GM21447 (cell line): ENCODE measurements around the gene VTI1A.
A peak's percentile ranks its signal among the peaks of the same experiment; 100 is the strongest.
"Not testable (repeated sequence)": the region's sequence is repeated elsewhere in the genome, so short reads cannot be mapped to it uniquely, and the experiment has no call there.

ENCODE experiments used
- ATAC-seq: cut with Tn5 transposase; IDR thresholded peaks from one replicate; pipeline ENCODE4 v1.9.1; 2021; ENCODE audit not compliant: unreplicated experiment

The VTI1A gene

GRCh38 chr10:112539340-112539739 is 92.3 kb downstream of the VTI1A start:
- ATAC-seq, result no peak

GRCh38 chr10:112542823-112543222 is 95.8 kb downstream of the VTI1A start:
- ATAC-seq, result not testable (repeated sequence)

GRCh38 chr10:112546474-112546873 is 99.5 kb downstream of the VTI1A start:
- ATAC-seq, result peak; percentile 65

GRCh38 chr10:112548535-112549276 is 101.7 kb downstream of the VTI1A start:
- no peak for ATAC-seq

- no peak for ATAC-seq
Measured at GRCh38 chr10:112552593-112553110, 105.6 kb downstream of the VTI1A start.

- no peak for ATAC-seq
Measured at GRCh38 chr10:112553315-112553714, 106.3 kb downstream of the VTI1A start.

GRCh38 chr10:112554263-112554662 is 107.2 kb downstream of the VTI1A start:
- no peak for ATAC-seq

GRCh38 chr10:112557197-112557596 is 110.2 kb downstream of the VTI1A start:
- ATAC-seq, result no peak

GRCh38 chr10:112558476-112559142 is 111.6 kb downstream of the VTI1A start:
- ATAC-seq, result no peak

GRCh38 chr10:112559349-112559748 is 112.3 kb downstream of the VTI1A start:
- ATAC-seq, result no peak

GRCh38 chr10:112562122-112562521 is 115.1 kb downstream of the VTI1A start:
- ATAC-seq, result no peak

GRCh38 chr10:112562809-112563663 is 116.0 kb downstream of the VTI1A start:
- no peak for ATAC-seq

- no peak for ATAC-seq
Measured at GRCh38 chr10:112564337-112564736, 117.3 kb downstream of the VTI1A start.

- ATAC-seq, result no peak
Measured at GRCh38 chr10:112565434-112566053, 118.5 kb downstream of the VTI1A start.

GRCh38 chr10:112570585-112570984 is 123.6 kb downstream of the VTI1A start:
- no peak for ATAC-seq

- ATAC-seq, result no peak
Measured at GRCh38 chr10:112579578-112579977, 132.6 kb downstream of the VTI1A start.

GRCh38 chr10:112580267-112580666 is 133.3 kb downstream of the VTI1A start:
- ATAC-seq, result no peak

- ATAC-seq, result no peak
Measured at GRCh38 chr10:112581921-112582320, 134.9 kb downstream of the VTI1A start.

- ATAC-seq, result no peak
Measured at GRCh38 chr10:112583236-112583939, 136.4 kb downstream of the VTI1A start.

- no peak for ATAC-seq
Measured at GRCh38 chr10:112584276-112584675, 137.3 kb downstream of the VTI1A start.
